ENCODE results near the gene GPR108. TPM values are rescaled to one million over a fixed set of nuclear protein-coding genes. Genes with fewer than 3 reads are reported as not detected.

The GPR108 gene
- total RNA-seq, 4 donors from 2014 or later: 57.1 to 80.0 (median 66.9) TPM

- DNase-seq (ENCODE audit: low spot score in 2 of 2): no peak
- 90 to 92% methylated on average over 13 of the region's 13 CpGs for WGBS, 2 donors
- no peak for TF ChIP-seq POLR2A (IDR thresholded peaks at IDR 0.05)
- intact Hi-C loops (cut with DNase I; ENCODE audit: low total_unique reads): no loop called here
- no peak overlapping the region for H3K4me3 ChIP-seq (ENCODE audit: low read depth, poor library complexity, severe bottlenecking)
Observed at GRCh38 chr19:6693056-6693471, 44.3 kb downstream of the GPR108 start.

- intact Hi-C loops (cut with DNase I; ENCODE audit: low total_unique reads): no loop called here
- DNase-seq (ENCODE audit: low spot score in 2 of 2): no peak
- WGBS, 2 donors: 74 to 93% methylated on average over 10 of the region's 10 CpGs
- H3K4me3 ChIP-seq (ENCODE audit: low read depth, poor library complexity, severe bottlenecking): no peak overlapping the region
- TF ChIP-seq POLR2A (IDR thresholded peaks at IDR 0.05): no peak
- TF ChIP-seq, protein P1, sequence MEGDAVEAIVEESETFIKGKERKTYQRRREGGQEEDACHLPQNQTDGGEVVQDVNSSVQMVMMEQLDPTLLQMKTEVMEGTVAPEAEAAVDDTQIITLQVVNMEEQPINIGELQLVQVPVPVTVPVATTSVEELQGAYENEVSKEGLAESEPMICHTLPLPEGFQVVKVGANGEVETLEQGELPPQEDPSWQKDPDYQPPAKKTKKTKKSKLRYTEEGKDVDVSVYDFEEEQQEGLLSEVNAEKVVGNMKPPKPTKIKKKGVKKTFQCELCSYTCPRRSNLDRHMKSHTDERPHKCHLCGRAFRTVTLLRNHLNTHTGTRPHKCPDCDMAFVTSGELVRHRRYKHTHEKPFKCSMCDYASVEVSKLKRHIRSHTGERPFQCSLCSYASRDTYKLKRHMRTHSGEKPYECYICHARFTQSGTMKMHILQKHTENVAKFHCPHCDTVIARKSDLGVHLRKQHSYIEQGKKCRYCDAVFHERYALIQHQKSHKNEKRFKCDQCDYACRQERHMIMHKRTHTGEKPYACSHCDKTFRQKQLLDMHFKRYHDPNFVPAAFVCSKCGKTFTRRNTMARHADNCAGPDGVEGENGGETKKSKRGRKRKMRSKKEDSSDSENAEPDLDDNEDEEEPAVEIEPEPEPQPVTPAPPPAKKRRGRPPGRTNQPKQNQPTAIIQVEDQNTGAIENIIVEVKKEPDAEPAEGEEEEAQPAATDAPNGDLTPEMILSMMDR (IDR thresholded peaks at IDR 0.05): no peak
Observed at GRCh38 chr19:6692027-6692426, 45.4 kb downstream of the GPR108 start.

DNA sequence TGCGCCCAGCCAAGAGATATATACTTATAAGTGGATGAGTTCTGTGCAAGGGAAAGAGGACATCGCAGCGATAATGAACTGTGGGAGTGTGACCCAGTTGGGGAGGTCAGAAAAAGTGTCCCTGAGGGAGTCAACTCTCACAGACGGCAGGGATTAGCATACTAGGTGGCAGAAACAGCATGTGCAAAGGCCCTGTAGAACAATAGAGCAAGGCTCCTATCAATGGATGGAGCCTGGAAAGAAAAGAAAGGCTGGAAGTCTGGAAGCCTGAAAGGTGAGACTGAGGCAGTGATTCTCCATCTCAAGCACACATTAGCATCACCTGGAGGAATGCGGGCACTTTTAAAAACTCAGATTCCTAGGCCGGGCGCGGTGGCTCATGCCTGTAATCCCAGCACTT, 46.0 kb downstream of the GPR108 start:
- no peak for TF ChIP-seq POLR2A (IDR thresholded peaks at IDR 0.05)
- TF ChIP-seq, protein P1 (IDR thresholded peaks at IDR 0.05): no peak
- intact Hi-C loops (cut with DNase I; ENCODE audit: low total_unique reads): no loop called here
- WGBS, 2 donors: 89% methylated on average over 8 of the region's 8 CpGs
- DNase-seq (ENCODE audit: low spot score in 2 of 2): no peak
- H3K4me3 ChIP-seq (ENCODE audit: low read depth, poor library complexity, severe bottlenecking): no peak overlapping the region

GRCh38 chr19:6690160-6690885, 47.1 kb downstream of the GPR108 start:
- no peak overlapping the region for H3K4me3 ChIP-seq (ENCODE audit: low read depth, poor library complexity, severe bottlenecking)
- DNase-seq (ENCODE audit: low spot score in 2 of 2): no peak
- TF ChIP-seq POLR2A (IDR thresholded peaks at IDR 0.05): no peak
- TF ChIP-seq, protein P1 (IDR thresholded peaks at IDR 0.05): no peak
- WGBS, 2 donors: 85 to 87% methylated on average over 11 of the region's 11 CpGs
- intact Hi-C loops (cut with DNase I; ENCODE audit: low total_unique reads): no loop called here

DNA sequence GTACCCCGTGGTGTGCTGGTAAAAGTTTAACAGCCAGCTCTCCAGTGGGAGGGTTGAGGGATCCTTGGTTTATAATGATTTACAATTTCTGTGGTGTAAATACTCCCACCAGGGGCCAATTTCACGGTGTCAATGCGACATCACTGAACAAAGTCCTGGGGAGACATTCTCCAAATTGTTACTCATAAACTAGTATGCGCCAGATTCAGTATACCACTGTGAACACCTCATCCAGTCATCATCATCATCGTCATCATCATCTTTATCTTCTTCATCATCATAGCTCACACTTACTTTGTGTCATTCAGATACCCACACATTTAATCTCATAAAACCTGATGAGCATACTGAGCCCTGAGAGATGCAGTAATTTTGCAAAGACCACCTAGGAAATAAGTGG, 50.3 kb downstream of the GPR108 start:
- no peak for DNase-seq (ENCODE audit: low spot score in 2 of 2)
- WGBS, 2 donors: 68 to 81% methylated on average over 5 of the region's 5 CpGs
- intact Hi-C loops (cut with DNase I; ENCODE audit: low total_unique reads): no loop called here
- no peak overlapping the region for H3K4me3 ChIP-seq (ENCODE audit: low read depth, poor library complexity, severe bottlenecking)
- TF ChIP-seq, protein P1 (IDR thresholded peaks at IDR 0.05): no peak

DNA sequence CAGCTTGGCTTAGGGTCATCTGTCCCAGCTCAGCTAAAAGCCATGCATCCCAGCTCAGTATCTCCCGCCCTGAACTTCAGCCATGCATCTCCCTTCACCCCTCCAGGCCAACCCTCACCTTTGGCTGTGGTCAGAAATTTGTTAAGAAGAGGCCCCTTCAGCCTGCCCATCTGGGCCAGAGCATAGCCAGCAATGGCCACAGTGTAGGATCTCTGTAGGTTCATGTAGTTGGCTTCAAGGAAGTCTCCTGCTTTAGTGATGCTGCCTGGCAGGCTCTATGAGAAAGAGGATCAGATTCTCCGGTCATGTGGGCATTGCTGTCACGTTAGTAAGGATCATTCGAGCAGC, 50.8 kb downstream of the GPR108 start:
- WGBS, 2 donors: 79 to 84% methylated on average over 4 of the region's 4 CpGs
- intact Hi-C loops (cut with DNase I; ENCODE audit: low total_unique reads): no loop called here
- DNase-seq (ENCODE audit: low spot score in 2 of 2): no peak

More for the DNA sequence above, 50.8 kb downstream of the GPR108 start:
- no peak for TF ChIP-seq POLR2A (IDR thresholded peaks at IDR 0.05)
- TF ChIP-seq, protein P1 (IDR thresholded peaks at IDR 0.05): no peak
- no peak overlapping the region for H3K4me3 ChIP-seq (ENCODE audit: low read depth, poor library complexity, severe bottlenecking)
